Measurements from ENCODE around the gene HECTD4. TPM values are rescaled to one million over a fixed set of nuclear protein-coding genes. Genes with fewer than 3 reads are reported as not detected.

HECTD4 gene
- total and polyA plus RNA-seq, 12 donors: 3.0 to 33.7 (median 23.9) TPM

DNA sequence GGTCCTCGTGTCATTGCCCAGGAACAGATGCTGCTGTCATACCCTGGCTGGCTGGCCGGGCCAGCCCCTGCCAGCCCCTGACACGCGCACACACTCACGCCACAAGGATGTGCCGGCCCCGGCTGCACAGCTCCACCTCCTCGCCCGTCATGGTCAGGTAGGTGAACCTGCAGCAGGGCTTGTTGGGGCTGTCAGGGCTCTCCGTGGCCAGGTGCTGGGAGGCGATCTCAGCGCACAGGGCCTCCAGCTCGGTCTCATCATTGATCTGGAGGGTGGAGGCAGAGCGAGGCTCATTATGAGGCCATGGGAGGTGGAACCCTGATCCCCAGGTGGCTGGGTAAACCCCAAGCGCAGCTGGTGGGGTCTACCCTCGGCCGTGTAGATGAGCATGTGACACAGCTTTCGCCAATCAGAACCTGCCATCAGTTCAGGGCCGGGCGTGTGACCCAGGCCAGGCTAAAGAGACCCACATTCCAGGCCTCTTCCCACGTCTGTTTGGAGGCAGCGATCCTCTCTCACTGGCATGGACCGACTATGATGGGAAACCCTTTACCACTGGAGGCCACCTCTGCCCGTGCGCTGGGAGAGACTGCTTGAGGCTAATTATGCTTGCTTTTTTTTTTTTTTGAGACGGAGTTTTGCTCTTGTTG lies 218.1 kb downstream of the HECTD4 start:
- 93 to 96% methylated on average over 25 to 26 of the region's 26 CpGs for WGBS, 2 donors
- DNase-seq (no peak), ATAC-seq (no peak)
- TF ChIP-seq, protein P1, sequence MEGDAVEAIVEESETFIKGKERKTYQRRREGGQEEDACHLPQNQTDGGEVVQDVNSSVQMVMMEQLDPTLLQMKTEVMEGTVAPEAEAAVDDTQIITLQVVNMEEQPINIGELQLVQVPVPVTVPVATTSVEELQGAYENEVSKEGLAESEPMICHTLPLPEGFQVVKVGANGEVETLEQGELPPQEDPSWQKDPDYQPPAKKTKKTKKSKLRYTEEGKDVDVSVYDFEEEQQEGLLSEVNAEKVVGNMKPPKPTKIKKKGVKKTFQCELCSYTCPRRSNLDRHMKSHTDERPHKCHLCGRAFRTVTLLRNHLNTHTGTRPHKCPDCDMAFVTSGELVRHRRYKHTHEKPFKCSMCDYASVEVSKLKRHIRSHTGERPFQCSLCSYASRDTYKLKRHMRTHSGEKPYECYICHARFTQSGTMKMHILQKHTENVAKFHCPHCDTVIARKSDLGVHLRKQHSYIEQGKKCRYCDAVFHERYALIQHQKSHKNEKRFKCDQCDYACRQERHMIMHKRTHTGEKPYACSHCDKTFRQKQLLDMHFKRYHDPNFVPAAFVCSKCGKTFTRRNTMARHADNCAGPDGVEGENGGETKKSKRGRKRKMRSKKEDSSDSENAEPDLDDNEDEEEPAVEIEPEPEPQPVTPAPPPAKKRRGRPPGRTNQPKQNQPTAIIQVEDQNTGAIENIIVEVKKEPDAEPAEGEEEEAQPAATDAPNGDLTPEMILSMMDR (IDR thresholded peaks at IDR 0.05): no peak
- Histone ChIP-seq H3K27me3 (no peaks in the 10 kb centered on the region), H3K27ac (no peak overlapping the region), H3K9me3 (no peaks in the 10 kb centered on the region), H3K4me3 (no peak overlapping the region), H3K36me3 (peaks cover 0 to 90% (median 42%) of the 10 kb centered on the region in 9 donors), H3K4me1 (peaks cover 0 to 6% (median 0%) of the 10 kb centered on the region in 9 donors)
- intact Hi-C loops (cut with DNase I): no loop called here

DNA sequence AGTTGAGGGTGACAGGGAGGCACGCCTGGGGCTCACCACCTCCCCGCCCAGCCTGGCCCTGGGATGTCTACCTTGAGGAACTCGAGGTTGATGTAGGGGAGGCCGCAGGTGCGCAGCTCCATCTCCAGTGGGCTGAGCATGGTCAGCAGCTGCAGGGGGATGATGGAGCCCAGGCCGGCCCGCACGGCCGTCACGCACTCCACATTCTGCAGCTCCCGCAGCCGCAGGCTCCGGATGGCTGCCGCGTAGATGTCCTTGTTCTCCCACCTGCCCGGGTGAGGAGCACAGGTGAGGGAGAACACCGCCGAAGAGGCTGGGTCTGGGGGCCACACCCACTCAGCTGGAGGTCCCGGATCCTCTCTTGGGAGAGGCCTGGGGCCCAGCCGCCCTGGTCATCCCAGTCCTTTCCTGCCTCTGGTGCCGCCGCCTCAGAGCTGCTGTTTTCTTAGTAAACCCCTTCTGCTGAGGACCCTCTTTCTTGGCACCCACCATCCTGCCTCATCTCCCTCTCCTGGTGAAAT lies 218.7 kb downstream of the HECTD4 start:
- peaks cover 0 to 90% (median 46%) of the 10 kb centered on the region in 9 donors for H3K36me3 ChIP-seq
- H3K4me1 ChIP-seq: peaks cover 0 to 6% (median 0%) of the 10 kb centered on the region in 9 donors
- intact Hi-C loops (cut with DNase I): no loop called here
- TF ChIP-seq, protein P1 (IDR thresholded peaks at IDR 0.05): no peak
- H3K4me3 ChIP-seq: no peak overlapping the region
- WGBS, 2 donors: 96 to 97% methylated on average over 22 of the region's 22 CpGs
- no peak overlapping the region for H3K27ac ChIP-seq
- no peaks in the 10 kb centered on the region for H3K27me3 ChIP-seq
- H3K9me3 ChIP-seq: peaks cover 0 to 4% (median 0%) of the 10 kb centered on the region in 11 donors
- ATAC-seq (no peak), DNase-seq (no peak)

DNA sequence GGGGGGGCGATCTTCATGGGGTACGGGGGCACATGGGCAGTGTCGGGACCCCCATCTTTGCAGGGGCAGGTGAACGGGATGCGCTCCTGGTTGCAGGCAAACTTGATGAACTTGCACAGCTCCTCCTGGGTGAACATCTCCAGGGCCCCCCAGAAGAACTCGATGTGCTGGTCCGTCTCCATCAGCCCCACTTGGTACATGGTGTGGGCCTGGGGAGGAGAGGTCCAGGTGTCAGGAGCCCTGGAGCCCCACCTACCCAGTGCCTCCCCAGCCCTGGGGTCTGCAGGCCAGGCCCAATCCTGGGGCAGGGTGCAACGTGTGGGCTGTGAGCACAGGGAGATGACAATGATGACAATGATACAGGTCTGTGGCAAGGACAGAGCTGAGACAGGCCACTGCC lies 219.2 kb downstream of the HECTD4 start:
- ATAC-seq (no peak), DNase-seq (no peak)
- peaks cover 0 to 6% (median 0%) of the 10 kb centered on the region in 9 donors for H3K4me1 ChIP-seq
- H3K4me3 ChIP-seq: no peak overlapping the region
- 93 to 97% methylated on average over 8 of the region's 8 CpGs for WGBS, 2 donors
- no peak overlapping the region for H3K27ac ChIP-seq
- peaks cover 0 to 9% (median 0%) of the 10 kb centered on the region in 11 donors for H3K9me3 ChIP-seq
- intact Hi-C loops (cut with DNase I): no loop called here
- TF ChIP-seq, protein P1 (IDR thresholded peaks at IDR 0.05): no peak
- H3K27me3 ChIP-seq: no peaks in the 10 kb centered on the region
- peaks cover 0 to 90% (median 44%) of the 10 kb centered on the region in 9 donors for H3K36me3 ChIP-seq

DNA sequence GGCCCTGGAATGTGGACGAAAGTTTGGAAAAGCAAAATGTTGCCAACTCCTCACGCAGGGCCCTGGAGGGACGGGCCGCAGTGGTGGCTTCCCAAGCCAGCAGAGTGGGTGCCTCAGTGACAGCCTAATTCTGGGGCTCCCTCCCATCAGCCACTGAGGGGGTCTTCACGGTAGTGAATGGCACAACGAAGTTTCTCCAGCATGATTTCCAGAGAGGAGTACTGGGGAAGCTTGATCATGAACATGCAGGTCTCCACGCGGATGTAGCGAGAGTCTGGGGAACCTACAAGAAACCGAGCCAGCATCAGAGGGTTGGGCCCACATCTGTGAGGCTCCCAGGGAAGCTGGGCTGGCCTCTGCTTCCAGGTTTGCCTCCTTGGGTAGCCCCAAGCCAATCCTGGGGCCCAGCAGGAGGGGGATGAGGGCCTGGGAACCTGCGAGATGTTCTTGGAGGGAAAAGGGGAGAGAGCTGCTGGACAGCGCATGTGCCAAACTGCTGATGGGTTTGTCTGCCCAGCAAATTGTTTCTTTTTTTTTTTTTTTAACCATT lies 219.9 kb downstream of the HECTD4 start:
- TF ChIP-seq, protein P1 (IDR thresholded peaks at IDR 0.05): no peak
- Histone ChIP-seq H3K27me3 (no peaks in the 10 kb centered on the region), H3K27ac (peak overlapping the region in 1 of 10 donors; percentile 15), H3K4me1 (peaks cover 0 to 6% (median 0%) of the 10 kb centered on the region in 9 donors), H3K36me3 (peaks cover 0 to 90% (median 42%) of the 10 kb centered on the region in 9 donors), H3K4me3 (no peak overlapping the region), H3K9me3 (peaks cover 0 to 12% (median 0%) of the 10 kb centered on the region in 11 donors)
- WGBS, 2 donors: 97 to 99% methylated on average over 12 of the region's 12 CpGs
- DNase-seq (no peak), ATAC-seq (no peak)
- intact Hi-C loops (cut with DNase I): no loop called here

All from heart right ventricle (tissue), 16 donors.